ENCODE results near the gene ST3GAL2.

The ST3GAL2 gene

GRCh38 chr16:70441406-70441990 is 2.6 kb upstream of the ST3GAL2 start:
- no peaks in the 10 kb centered on the region for H3K9me3 Mint-ChIP-seq

GRCh38 chr16:70440009-70440692 is 1.3 kb upstream of the ST3GAL2 start:
- no peaks in the 10 kb centered on the region for H3K27me3 Mint-ChIP-seq (ENCODE audit: low read depth, poor library complexity)
- no peak for DNase-seq
- no peaks in the 10 kb centered on the region for H3K9me3 Mint-ChIP-seq
- peaks cover 54% of the 10 kb centered on the region for H3K4me1 Mint-ChIP-seq
- H3K27ac Mint-ChIP-seq, result peak overlapping the region; percentile 57
- no peak for TF ChIP-seq CTCF (IDR thresholded peaks at IDR 0.05)
- H3K4me3 Mint-ChIP-seq, result peak overlapping the region; percentile 88
- H3K36me3 Mint-ChIP-seq (ENCODE audit: low read depth), result no peaks in the 10 kb centered on the region

More at GRCh38 chr16:70441406-70441990, 2.6 kb upstream of the ST3GAL2 start:
- no peak overlapping the region for H3K27ac Mint-ChIP-seq
- peaks cover 45% of the 10 kb centered on the region for H3K4me1 Mint-ChIP-seq
- no peak for DNase-seq
- H3K36me3 Mint-ChIP-seq (ENCODE audit: low read depth), result no peaks in the 10 kb centered on the region
- TF ChIP-seq CTCF (IDR thresholded peaks at IDR 0.05), result no peak
- H3K27me3 Mint-ChIP-seq (ENCODE audit: low read depth, poor library complexity), result peaks cover 4% of the 10 kb centered on the region
- peak overlapping the region; percentile 38 for H3K4me3 Mint-ChIP-seq

- DNase-seq, result no peak
- Mint-ChIP-seq H3K9me3 (no peaks in the 10 kb centered on the region), H3K4me3 (peak overlapping the region; percentile 94), H3K4me1 (peaks cover 70% of the 10 kb centered on the region), H3K27ac (peak overlapping the region; percentile 98), H3K36me3 (ENCODE audit: low read depth) (peaks cover 13% of the 10 kb centered on the region), H3K27me3 (ENCODE audit: low read depth, poor library complexity) (no peaks in the 10 kb centered on the region)
- TF ChIP-seq CTCF (IDR thresholded peaks at IDR 0.05), result no peak
Measured at GRCh38 chr16:70438585-70438968, 323 bp downstream of the ST3GAL2 start.

- Mint-ChIP-seq H3K4me3 (peak overlapping the region; percentile 94), H3K9me3 (no peaks in the 10 kb centered on the region), H3K27me3 (ENCODE audit: low read depth, poor library complexity) (no peaks in the 10 kb centered on the region), H3K27ac (peak overlapping the region; percentile 98), H3K4me1 (peaks cover 77% of the 10 kb centered on the region), H3K36me3 (ENCODE audit: low read depth) (peaks cover 13% of the 10 kb centered on the region)
- DNase-seq, result no peak
- no peak for TF ChIP-seq CTCF (IDR thresholded peaks at IDR 0.05)
Measured at GRCh38 chr16:70437582-70438557, 1.0 kb downstream of the ST3GAL2 start.

- no peak for TF ChIP-seq CTCF (IDR thresholded peaks at IDR 0.05)
- H3K9me3 Mint-ChIP-seq, result no peaks in the 10 kb centered on the region
- peaks cover 84% of the 10 kb centered on the region for H3K4me1 Mint-ChIP-seq
- DNase-seq, result peak; percentile 76
- peak overlapping the region; percentile 94 for H3K4me3 Mint-ChIP-seq
- no peaks in the 10 kb centered on the region for H3K27me3 Mint-ChIP-seq (ENCODE audit: low read depth, poor library complexity)
- H3K36me3 Mint-ChIP-seq (ENCODE audit: low read depth), result peaks cover 13% of the 10 kb centered on the region
- H3K27ac Mint-ChIP-seq, result peak overlapping the region; percentile 98
Measured at GRCh38 chr16:70437017-70437581, 1.8 kb downstream of the ST3GAL2 start.
